ENCODE measurements around the gene LRRC59.
"Not testable (repeated sequence)": the region's sequence is repeated elsewhere in the genome, so short reads cannot be mapped to it uniquely, and the experiment has no call there.

The LRRC59 gene

DNA sequence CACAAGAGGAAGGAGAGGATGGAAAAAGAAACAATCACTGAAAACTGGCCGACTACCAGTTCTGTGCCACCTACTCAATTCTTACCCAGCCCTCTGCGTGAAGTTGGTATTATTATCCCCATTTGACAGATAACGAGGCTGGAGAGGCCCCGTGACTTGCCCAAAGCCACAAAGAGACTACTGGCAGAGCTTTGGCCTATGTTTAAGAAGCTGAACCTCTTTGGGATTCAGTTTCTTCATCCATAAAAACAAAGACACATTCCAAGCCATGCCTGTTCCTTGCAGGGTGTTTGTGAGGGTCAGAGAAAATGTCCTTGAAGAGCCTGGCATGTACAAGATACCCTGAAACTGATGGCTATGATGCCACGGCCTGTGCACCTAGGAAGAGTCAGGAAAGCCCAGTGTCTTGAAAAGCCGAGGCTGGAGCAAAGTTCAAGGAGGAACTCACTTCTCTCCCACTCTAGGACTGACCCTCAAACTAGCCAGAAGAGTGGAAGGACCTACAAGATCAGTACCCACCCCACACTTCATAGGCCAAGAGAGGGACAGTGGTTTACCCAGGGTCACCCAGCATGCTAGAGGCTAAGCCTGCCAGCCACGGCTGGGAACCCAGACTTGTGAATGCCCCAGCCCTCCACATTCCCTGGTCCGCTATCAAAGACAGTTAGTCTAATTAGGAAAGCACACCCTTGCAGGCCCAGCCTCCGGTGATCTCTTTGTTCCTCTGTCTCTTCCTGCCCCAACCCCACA is 27.1 kb upstream of the LRRC59 start:
- DNase-seq, result peak; percentile 47

GRCh38 chr17:50423553-50424159 is 26.3 kb upstream of the LRRC59 start:
- DNase-seq, result no peak

GRCh38 chr17:50422738-50423137 is 25.4 kb upstream of the LRRC59 start:
- DNase-seq, result no peak

GRCh38 chr17:50421308-50422051 is 24.2 kb upstream of the LRRC59 start:
- peak; percentile 46 for DNase-seq

DNA sequence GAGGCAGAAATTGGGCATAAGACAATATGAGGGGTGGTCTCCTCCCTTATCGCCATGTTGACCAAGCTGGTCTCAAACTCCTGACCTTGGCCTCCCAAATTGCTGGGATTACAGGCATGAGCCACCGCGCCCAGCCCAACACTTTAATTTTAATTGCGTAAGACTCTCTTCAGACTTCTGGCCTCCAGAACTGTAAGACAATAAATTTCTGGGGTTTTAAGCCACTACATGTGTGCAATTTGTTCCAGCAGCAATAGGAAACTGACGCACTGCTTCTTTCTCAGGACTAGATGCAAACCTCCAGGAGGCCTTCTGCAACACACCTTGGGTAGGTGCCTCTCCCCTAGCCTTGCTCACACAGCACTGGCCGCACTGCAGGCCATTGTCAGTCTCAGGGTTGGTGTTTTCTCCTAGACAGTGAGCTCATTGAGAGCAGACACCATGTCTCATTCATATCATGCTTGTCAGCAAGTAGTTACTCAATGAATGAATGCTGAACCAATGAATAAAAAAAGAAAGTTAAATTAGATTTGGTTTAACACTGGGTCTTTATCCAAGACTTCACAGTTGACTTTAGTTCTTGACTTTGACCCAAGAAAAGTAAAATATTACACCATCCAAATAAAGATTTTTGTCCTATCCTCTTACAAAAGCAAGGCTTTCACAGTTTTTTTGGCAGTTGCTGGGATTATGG is 23.2 kb upstream of the LRRC59 start:
- no peak for DNase-seq

GRCh38 chr17:50419577-50419976 is 22.3 kb upstream of the LRRC59 start:
- DNase-seq, result not testable (repeated sequence)

DNA sequence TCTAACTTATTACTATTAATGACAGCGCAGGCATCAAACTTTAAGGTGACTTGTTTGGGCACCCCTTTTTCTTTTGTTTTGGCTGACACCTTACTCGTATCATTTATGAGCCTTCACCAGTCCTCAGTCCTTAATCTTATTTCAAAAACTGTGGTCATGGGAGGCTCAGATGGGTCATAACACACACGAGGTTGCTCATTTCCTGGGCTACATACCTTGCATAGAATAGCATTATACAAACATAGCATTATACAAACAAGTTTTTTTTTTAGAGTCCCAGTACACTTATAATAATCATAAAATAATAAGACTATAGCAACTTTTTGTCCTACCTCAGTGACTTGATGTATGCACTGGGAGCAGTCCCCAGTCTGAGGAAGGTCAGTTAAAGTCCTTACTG is 17.5 kb upstream of the LRRC59 start:
- no peak for DNase-seq

- DNase-seq, result peak; percentile 26
Measured at GRCh38 chr17:50412188-50412732, 14.9 kb upstream of the LRRC59 start.

DNA sequence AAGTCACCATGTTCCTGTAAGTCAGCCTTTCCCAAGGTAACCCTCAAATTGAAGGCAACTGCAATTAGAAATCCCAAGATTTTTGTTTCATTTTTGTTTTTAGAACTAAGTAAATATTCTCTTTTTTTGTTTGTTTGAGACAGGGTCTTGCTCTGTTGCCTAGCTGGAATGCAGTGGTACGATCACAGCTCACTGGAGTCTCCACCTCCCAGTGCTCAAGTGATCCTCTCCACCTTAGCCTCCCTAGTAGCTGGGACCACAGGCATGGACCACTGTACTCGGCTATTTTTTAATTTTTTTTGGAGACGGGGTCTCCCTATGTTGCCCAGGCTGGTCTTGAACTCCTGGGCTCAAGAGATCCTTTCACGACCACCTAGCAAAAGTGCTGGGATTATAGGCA is 10.6 kb upstream of the LRRC59 start:
- no peak for DNase-seq

DNA sequence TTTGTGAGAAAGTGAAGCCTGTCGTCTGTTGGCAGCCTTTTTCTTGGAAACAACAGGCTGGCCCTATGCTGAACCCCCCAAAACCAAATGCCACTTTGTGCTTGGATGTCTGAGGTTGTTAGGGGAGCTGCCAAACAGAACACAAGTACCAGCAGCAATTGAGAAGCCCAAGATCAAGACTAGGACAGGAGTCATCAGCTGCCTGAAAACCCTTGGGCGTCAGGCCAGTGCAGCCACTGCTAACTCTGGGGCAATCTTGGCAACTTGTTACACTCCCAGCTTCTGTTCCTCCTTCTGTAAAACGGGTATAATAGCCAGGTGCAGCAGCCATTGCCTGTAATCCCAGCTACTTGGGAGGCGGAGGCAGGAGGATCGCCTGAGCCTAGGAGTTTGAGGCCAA is 9.3 kb upstream of the LRRC59 start:
- DNase-seq, result no peak

GRCh38 chr17:50405351-50405750 is 8.0 kb upstream of the LRRC59 start:
- DNase-seq, result not testable (repeated sequence)

DNA sequence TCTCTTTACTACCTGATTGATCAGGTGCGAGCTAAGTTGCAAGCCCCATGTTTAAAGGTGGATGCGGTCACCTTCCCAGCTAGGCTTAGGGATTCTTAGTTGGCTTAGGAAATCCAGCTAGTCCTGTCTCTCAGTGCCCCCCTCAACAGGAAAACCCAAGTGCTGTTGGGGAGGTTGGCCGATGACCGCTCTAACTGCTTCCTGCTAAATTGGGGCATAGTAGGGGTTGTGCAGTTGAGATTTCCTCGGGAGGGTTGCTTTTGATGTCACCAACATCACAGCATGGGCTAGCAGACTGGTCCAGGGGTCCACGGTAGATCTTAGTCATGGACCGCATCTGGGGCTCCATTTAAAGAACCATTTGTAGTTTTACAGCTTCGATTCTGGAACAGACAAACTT is 2.3 kb upstream of the LRRC59 start:
- DNase-seq, result not testable (repeated sequence)

- DNase-seq, result not testable (repeated sequence)
Measured at GRCh38 chr17:50398672-50399071, 1.3 kb upstream of the LRRC59 start.

DNA sequence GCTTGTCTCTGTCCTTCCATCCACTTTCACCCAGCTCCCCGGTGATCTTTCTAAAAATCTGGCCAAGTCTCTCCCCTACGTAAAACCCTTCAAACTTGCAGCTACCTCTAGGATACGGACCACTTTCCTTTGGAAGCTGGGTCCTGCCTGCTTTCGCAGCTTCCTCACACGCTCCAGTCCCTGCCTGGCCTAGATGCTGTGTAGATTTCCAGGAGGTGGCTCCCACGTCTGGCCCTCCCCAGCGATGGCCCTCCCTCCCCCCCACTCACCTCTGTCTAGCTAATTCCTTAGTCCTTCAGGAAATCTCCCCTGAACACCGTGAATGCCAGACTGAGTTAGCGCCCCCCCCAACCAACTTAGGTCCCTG is 579 bp upstream of the LRRC59 start:
- DNase-seq, result no peak

DNA sequence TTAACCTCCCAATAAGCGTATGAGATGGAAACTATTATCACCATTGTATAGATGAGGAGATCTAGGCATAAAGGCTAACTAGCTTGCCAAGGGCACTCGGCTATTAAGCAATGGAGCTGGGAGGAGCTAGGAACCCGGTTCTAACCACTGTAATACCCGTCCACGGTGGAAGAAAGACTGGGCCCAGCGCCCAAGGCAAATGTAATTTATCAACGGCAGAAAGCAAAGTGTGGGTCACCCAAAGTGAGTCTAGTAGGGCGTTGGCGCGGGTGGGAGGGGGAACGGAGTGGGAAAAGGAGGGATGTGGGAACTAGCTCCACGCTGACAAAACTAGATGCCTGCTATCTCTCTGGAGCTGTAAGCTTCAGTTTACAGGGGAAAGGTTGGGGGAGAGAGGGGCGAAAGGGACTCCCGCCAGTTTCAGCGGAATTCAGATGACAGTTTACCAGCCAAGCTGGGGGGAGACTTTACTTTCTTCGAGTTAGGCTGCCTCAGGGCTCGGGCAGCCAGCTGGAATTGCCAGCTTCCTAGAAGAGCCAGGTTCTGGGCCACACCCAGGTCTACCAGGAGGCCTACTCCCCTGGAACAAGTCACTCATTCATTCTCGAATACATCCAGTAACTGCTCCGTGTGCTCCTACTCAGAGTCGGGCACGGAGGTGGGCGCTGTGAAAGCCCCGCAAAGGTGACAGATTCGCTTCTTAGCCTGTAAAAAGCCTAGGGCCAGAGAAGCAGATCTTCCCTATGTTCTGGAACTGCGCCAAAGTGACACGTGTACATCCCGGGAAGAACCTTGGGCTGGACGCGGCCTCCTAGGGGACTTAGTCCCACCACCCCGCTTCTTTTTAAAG is 837 bp downstream of the LRRC59 start:
- peak; percentile 65 for DNase-seq

GRCh38 chr17:50394711-50395110 is 2.6 kb downstream of the LRRC59 start:
- DNase-seq, result peak; percentile 31

- DNase-seq, result no peak
Measured at GRCh38 chr17:50393700-50394099, 3.6 kb downstream of the LRRC59 start.

- no peak for DNase-seq
Measured at GRCh38 chr17:50392621-50393020, 4.7 kb downstream of the LRRC59 start.

- no peak for DNase-seq
Measured at GRCh38 chr17:50389534-50389933, 7.8 kb downstream of the LRRC59 start.

GRCh38 chr17:50388728-50389127 is 8.6 kb downstream of the LRRC59 start:
- DNase-seq, result no peak

- no peak for DNase-seq
Measured at GRCh38 chr17:50386510-50386909, 10.8 kb downstream of the LRRC59 start.

- DNase-seq, result no peak
Measured at GRCh38 chr17:50382931-50383330, 14.4 kb downstream of the LRRC59 start.
